PFSK-1 (cell line): ENCODE results near the gene SLC10A7.

Experiments used
- POLR2AphosphoS5 ChIP-seq: IDR thresholded peaks from 2 replicates; pipeline ENCODE4 v1.6.1; 2012; ENCODE audit warnings: low read depth, mild to moderate bottlenecking, control low read depth, low read length, moderate library complexity
- SIN3A ChIP-seq: IDR thresholded peaks from 2 replicates; pipeline ENCODE4 v1.6.1; 2012; ENCODE audit warnings: mild to moderate bottlenecking, low read length, moderate library complexity, borderline replicate concordance; ENCODE audit not compliant: insufficient read depth
- TAF1 ChIP-seq: IDR thresholded peaks from 2 replicates; pipeline ENCODE4 v1.6.1; 2012; ENCODE audit warnings: low read length, control low read depth, borderline replicate concordance; ENCODE audit not compliant: insufficient read depth
- TF ChIP-seq, protein P1 (sequence below), 2 experiments: IDR thresholded peaks; 2 replicates each; pipeline versions ENCODE4 v1.6.1 to v1.8.0; 2011 to 2012; ENCODE audit warnings: low read depth in 2 of 2, low read length in 2 of 2, control low read depth in 1 of 2, inconsistent platforms in 1 of 2, mild to moderate bottlenecking in 1 of 2, moderate library complexity in 1 of 2; ENCODE audit not compliant: insufficient read depth in 1 of 2

- no peak for TF ChIP-seq TAF1
- no peak for TF ChIP-seq POLR2AphosphoS5
- TF ChIP-seq, protein P1, sequence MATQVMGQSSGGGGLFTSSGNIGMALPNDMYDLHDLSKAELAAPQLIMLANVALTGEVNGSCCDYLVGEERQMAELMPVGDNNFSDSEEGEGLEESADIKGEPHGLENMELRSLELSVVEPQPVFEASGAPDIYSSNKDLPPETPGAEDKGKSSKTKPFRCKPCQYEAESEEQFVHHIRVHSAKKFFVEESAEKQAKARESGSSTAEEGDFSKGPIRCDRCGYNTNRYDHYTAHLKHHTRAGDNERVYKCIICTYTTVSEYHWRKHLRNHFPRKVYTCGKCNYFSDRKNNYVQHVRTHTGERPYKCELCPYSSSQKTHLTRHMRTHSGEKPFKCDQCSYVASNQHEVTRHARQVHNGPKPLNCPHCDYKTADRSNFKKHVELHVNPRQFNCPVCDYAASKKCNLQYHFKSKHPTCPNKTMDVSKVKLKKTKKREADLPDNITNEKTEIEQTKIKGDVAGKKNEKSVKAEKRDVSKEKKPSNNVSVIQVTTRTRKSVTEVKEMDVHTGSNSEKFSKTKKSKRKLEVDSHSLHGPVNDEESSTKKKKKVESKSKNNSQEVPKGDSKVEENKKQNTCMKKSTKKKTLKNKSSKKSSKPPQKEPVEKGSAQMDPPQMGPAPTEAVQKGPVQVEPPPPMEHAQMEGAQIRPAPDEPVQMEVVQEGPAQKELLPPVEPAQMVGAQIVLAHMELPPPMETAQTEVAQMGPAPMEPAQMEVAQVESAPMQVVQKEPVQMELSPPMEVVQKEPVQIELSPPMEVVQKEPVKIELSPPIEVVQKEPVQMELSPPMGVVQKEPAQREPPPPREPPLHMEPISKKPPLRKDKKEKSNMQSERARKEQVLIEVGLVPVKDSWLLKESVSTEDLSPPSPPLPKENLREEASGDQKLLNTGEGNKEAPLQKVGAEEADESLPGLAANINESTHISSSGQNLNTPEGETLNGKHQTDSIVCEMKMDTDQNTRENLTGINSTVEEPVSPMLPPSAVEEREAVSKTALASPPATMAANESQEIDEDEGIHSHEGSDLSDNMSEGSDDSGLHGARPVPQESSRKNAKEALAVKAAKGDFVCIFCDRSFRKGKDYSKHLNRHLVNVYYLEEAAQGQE (IDR thresholded peaks at IDR 0.05; ENCODE audit: insufficient read depth in 1 of 2, low read depth in 2 of 2, low read length in 2 of 2): no peak
- no peak for TF ChIP-seq SIN3A
Measured at GRCh38 chr4:146224326-146224966, 297.3 kb downstream of the SLC10A7 start.
